ENCODE data around the gene PLEKHM3.

PLEKHM3 gene

DNA sequence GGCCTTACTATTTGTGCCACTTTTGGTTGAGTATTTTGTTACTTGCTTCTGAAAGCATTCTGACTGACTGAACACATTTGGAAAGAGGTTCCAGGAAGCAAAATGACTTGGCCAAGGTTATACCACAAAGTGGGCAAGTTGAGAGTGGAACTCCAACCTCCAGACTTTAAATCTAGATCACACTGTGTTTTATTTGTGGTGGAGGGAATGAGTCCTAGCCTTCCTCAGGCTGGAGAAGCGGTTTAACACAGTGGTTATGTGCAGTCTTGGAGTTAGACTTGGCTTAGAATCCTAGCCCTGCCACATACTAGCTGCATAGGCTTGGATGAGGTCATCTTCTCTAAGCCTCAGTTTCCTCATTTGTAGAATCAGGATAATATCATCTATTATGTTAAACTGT, 33.4 kb downstream of the PLEKHM3 start:
- no peak for DNase-seq

GRCh38 chr2:207990784-207991183, 34.5 kb downstream of the PLEKHM3 start:
- DNase-seq: no peak

DNA sequence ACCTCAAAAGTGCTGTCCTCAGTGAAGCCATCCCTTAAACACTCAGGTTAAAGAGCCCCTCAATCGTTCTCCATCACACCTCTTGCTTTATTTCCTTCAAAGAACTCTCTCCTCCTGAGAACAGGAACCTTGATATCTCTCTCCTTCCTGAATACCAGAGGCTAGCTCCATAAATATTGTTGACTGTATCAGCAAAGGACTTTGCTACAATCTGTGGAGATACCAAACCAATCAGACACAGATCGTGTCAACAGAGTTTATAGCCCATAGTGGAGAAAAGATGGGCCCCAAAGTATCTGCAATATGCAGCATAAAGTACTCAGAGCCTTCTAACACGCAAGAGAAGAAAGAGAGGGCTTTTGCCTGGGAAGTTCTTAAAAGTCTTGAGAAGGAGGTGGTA, 36.4 kb downstream of the PLEKHM3 start:
- no peak for DNase-seq

- DNase-seq: no peak
Observed at GRCh38 chr2:207987025-207987716, 38.2 kb downstream of the PLEKHM3 start.

- no peak for DNase-seq
Observed at GRCh38 chr2:207984765-207985480, 40.4 kb downstream of the PLEKHM3 start.

DNA sequence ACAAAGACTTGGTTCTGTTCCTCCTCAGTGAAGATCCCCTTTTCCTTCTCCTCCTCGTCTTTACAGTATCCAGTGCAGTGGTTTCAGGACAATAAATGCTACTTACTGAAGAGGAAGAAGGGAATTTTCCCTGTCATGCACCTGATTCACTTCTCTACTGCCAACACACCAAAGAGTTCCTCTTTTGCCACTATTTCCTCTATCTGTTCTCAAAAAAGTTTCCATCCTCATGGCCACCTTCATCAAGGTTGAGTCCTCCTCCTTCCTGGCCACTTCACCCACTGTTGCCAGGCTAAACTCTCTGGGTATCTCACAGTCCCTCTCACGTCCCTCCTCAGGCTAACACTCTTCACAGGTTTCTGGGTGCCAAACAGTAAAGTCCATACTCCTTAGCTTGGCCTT, 41.7 kb downstream of the PLEKHM3 start:
- no peak for DNase-seq

DNA sequence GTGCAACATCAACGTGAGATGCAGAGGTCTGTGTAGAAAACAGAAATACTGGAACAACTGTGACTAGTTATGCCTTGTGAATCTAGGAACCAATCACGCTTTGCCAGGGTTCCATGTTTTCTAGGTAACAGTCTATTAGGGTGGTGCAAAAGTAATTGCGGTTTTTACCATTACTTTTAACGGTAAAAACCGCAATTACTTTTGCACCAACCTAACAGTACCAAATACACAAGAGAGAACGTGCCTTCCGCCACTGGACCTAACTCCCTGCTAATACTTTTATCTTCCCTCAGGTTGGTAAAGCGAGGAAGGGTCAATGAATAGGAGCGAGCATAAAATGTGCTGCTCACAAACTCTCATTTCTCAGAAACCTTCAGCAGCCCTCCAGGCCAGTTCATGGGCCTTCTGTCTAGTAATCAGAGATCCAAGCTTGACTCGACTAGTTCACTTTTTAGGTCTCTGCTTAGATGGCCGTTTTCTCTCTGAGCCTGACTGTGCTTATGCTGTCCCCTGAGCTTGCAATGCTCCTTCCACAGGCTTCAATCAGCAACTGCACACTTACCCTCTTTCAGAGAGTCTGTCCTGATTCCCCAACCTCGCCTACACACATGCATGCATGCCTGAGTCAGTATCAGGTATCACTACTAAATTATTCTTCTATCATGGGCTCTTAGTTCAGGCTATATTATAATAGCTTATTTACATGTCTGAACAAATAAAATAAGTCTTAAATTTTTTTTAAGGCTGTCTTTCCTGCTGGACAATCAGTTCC, 47.0 kb downstream of the PLEKHM3 start:
- no peak for DNase-seq

DNA sequence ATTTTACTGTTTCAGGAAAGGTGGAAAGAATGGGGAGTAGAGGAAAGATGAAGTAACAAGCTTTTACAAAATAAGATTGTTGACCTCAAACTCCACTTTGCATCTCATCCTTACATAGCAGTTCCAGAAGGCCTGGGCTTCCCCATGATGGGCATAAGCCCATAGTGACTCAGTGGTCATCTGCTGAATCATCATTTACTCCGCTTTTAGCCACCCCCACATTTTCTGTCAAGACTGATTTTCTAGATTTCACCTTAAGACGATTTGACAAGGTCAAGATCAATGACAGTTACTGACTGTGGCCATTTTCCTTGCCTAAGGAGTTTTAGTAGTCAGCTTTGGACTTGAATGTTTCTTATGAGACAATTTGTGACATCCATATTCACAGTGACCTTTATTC, 49.4 kb downstream of the PLEKHM3 start:
- DNase-seq: no peak

GRCh38 chr2:207974216-207974605, 51.1 kb downstream of the PLEKHM3 start:
- DNase-seq: no peak

- DNase-seq: no peak
Observed at GRCh38 chr2:207970826-207971180, 54.5 kb downstream of the PLEKHM3 start.

GRCh38 chr2:207970147-207970825, 55.0 kb downstream of the PLEKHM3 start:
- no peak for DNase-seq

- DNase-seq: no peak
Observed at GRCh38 chr2:207969249-207969648, 56.1 kb downstream of the PLEKHM3 start.

DNA sequence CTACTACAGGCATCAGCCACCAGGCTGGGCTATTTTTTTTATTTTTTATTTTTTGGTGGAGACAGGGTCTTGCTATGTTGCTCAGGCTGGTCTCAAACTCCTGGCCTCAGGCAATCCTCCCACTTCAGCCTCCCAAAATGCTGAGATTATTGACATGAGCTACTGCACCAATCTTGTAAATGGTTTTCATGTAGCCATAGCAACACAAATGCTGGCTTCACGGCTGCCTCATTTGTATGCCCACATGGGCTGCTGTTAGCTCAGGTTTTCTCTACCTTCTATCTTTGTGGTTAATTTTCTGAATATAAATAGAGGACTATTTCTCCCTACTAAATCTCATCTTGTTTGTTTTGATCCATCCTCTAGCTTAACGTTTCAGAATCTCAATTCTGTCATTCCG, 58.2 kb downstream of the PLEKHM3 start:
- no peak for DNase-seq

- DNase-seq: no peak
Observed at GRCh38 chr2:207960911-207961310, 64.4 kb downstream of the PLEKHM3 start.

- no peak for DNase-seq
Observed at GRCh38 chr2:207960090-207960489, 65.2 kb downstream of the PLEKHM3 start.

DNA sequence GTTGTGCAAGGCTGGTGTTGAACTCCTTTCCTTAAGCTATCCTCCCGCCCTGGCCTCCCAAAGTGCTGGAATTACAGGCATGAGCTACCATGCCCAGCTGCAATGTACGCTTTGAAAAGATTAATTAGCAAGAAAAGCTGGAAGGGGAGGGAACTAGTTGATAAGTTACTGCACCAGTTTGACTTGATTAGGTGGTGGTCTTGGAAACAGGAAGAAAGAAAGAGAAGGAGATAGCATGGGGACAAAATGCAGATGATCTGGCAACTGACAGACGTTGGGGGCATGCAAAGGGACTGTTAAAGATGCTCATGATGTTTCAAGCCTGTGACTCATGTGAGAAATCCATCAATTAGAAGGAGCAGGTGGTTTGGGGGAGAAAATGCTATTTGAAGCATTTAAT, 68.6 kb downstream of the PLEKHM3 start:
- DNase-seq: no peak

- DNase-seq: no peak
Observed at GRCh38 chr2:207955456-207955855, 69.9 kb downstream of the PLEKHM3 start.

DNA sequence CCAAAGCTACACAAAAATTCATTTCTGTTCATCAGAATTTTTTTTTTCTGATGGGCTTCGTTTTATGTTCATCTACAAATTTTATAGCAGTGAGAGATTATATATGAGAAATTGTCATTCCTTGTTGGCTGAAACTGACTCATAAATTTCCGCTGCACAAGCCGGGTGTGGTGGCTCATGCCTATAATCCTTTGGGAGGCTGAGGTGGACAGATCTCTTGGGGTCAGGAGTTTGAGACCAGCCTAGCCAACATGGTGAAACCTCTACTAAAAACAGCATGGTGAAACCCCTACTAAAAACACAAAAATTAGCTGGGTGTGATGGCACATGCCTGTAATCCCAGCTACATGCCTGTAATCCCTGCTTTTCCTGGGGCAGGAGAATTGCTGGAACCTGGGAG, 72.0 kb downstream of the PLEKHM3 start:
- DNase-seq: no peak

DNA sequence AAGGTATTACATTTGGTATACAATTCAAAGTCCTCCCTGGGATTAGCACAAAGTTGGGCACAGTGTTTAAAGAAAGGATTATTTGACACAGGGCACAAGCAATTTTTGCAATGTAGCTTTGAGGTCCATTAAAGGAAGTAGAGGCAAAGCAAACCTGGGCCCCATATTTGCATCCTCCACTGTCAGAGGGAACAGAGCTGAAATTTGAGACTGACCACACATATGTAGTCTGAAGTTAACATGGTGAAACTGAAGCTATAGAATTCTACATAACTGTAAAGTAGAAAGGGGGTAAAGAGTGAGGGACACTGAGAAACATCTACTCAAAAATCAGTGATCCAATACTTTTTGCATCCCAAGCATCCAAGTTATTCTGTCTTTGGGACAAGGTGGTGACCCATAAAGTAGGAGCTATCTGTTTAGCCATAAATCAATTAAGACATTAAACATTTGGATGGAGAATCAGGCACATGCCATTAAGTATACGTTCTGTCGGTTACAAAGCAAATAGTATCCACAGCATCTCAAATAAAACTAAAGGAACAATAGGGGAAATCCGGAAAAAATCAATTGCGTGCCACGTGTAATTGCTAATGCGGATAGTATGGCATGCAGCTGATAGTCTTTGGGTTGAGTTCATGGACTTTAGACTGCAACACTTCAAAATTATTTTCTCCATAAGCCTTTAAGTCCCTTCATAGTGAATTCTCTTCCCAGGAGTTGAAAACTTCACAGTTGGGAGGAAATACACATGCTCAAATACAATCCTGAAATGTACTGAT, 72.6 kb downstream of the PLEKHM3 start:
- no peak for DNase-seq

GRCh38 chr2:207951734-207952470, 73.4 kb downstream of the PLEKHM3 start:
- no peak for DNase-seq

- DNase-seq: no peak
Observed at GRCh38 chr2:207950761-207951114, 74.6 kb downstream of the PLEKHM3 start.
